Body of pancreas (tissue), 4 donors: ENCODE results near the gene SCN1B. TPM values are rescaled to one million over a fixed set of nuclear protein-coding genes. Genes with fewer than 3 reads are reported as not detected.

Experiments
- ATAC-seq: fragments of 150-250 bp; one replicate; pipeline ENCODE4 v1.9.1; 2016
- DNase-seq, 4 donors: peaks; one replicate each; pipeline ENCODE4 v3.0.0-alpha.2; 2019
- H3K27ac ChIP-seq, 4 donors: fragments of 200-600 bp; sonication (generic); 1 replicate in 3 of 4; 2 replicates in 1 of 4; pipeline versions ENCODE4 v1.5.1 to v1.6.1; 2016 to 2019; ENCODE audit warnings: mild to moderate bottlenecking in 1 of 4, mixed read lengths in 1 of 4, moderate library complexity in 1 of 4
- H3K27me3 ChIP-seq, 2 donors: fragments of 200-600 bp; sonication (generic); one replicate each; pipeline ENCODE4 v1.6.0; 2016; ENCODE audit warnings: mild to moderate bottlenecking in 1 of 2
- H3K36me3 ChIP-seq, 2 donors: fragments of 200-600 bp; sonication (generic); replicated peaks in 1 of 2; 2 replicates each; pipeline ENCODE4 v1.5.1; 2016; ENCODE audit warnings: low read depth in 2 of 2; ENCODE audit not compliant: insufficient read depth in 1 of 2
- H3K4me1 ChIP-seq: fragments of 200-600 bp; sonication (generic); one replicate; pipeline ENCODE4 v1.6.0; 2016
- H3K4me3 ChIP-seq, 2 donors: fragments of 200-600 bp; sonication (generic); 1 replicate in 1 of 2; 2 replicates in 1 of 2; pipeline ENCODE4 v1.5.1; 2016 to 2019
- H3K9me3 ChIP-seq, 3 donors: fragments of 200-600 bp; sonication (generic); 1 replicate in 2 of 3; 2 replicates in 1 of 3; pipeline ENCODE4 v1.5.1; 2016
- POLR2A ChIP-seq, 3 donors: fragments of 450-650 bp; IDR thresholded peaks; one replicate each; pipeline ENCODE4 v1.6.1; 2016; ENCODE audit warnings: antibody characterized with exemption in 3 of 3, mild to moderate bottlenecking in 2 of 3
- WGBS, 2 donors: methylation state at CpG; one replicate each; pipeline ENCODE4 v1.1.5; 2017; 5-methylcytosine and 5-hydroxymethylcytosine counted together
- intact Hi-C: fragments of 100-400 bp; cut with DNase I; formaldehyde crosslinking; loops from one replicate; pipeline ENCODE4 v1.15.1; 2023
- total RNA-seq, 2 donors: library from RNA; depleted of rRNA; stranded (reverse); fragments of >200 nt; gene quantifications; one replicate each; pipeline ENCODE4 v1.1.0, GENCODE V29; 2016
- TF ChIP-seq, protein P1 (sequence below), 7 experiments: fragments of 450-650 bp in 4 of 7; fragments of 200-600 bp in 3 of 7; sonication (generic) in 3 of 7; IDR thresholded peaks; one replicate each; pipeline ENCODE4 v1.5.1; 2016 to 2019; ENCODE audit warnings: antibody characterized with exemption in 7 of 7

SCN1B gene
- total RNA-seq, 2 donors from 2014 or later: 2.3 to 23.6 TPM

DNA sequence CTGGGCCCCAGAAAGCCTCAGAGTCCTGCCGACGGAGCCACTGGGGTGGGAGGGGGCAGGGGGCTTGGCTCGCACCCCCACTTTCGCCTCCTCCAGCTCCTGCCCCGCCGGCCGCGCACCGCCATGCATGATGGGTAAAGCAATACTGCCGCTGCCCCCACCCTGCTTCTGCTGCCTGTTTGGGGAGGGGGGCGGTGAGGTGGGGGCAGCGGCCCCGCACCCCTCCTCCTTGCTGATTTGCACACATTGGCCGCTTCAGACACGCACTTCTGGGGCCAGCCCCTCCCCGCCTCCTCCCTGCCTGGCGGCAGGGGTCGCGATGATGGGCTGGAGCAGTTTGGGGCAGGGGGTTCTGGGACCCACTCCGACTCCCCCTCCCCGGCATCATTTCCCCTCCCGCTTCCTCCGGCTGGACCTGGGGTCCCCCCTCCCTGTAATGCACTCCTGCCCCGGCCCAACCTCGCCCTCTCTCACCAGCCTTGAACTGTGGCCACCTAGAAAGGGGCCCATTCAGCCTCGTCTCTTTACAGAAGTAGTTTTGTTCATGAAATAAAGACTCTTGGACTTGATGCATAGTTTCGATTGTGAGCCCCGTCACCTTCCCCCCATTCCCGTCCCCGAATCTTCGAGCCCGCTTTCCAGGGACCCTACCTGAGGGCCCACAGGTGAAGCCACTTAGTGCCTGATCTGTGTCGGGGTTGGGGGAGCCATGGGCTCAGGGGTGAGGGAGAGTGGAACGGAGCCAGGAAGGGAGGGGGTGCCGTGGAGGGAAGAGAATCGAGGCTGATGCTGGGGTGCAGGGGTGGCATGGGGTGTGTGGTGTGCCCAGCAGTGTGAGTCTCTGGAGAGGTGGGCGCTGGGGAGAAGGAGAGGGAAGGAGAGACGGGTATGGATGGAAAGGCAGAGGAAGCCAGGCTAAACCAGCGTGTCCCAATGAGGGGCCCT, 9.9 kb downstream of the SCN1B start:
- H3K4me3 ChIP-seq: no peak overlapping the region
- ATAC-seq (no peak), DNase-seq (no peak)
- intact Hi-C loops: loop anchor here (10.0 kb wide), 1 partner anchor 95 kb away; the partner anchor contains the start of genes FXYD1 and LGI4
- H3K27ac ChIP-seq: peak overlapping the region; percentile 91 to 97 (median 96)
- H3K4me1 ChIP-seq: peaks cover 51% of the 10 kb centered on the region
- no peaks in the 10 kb centered on the region for H3K27me3 ChIP-seq
- H3K9me3 ChIP-seq: no peaks in the 10 kb centered on the region
- TF ChIP-seq POLR2A (IDR thresholded peaks at IDR 0.05): no peak
- TF ChIP-seq, protein P1, sequence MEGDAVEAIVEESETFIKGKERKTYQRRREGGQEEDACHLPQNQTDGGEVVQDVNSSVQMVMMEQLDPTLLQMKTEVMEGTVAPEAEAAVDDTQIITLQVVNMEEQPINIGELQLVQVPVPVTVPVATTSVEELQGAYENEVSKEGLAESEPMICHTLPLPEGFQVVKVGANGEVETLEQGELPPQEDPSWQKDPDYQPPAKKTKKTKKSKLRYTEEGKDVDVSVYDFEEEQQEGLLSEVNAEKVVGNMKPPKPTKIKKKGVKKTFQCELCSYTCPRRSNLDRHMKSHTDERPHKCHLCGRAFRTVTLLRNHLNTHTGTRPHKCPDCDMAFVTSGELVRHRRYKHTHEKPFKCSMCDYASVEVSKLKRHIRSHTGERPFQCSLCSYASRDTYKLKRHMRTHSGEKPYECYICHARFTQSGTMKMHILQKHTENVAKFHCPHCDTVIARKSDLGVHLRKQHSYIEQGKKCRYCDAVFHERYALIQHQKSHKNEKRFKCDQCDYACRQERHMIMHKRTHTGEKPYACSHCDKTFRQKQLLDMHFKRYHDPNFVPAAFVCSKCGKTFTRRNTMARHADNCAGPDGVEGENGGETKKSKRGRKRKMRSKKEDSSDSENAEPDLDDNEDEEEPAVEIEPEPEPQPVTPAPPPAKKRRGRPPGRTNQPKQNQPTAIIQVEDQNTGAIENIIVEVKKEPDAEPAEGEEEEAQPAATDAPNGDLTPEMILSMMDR (IDR thresholded peaks at IDR 0.05): no peak
- WGBS, 2 donors: 66 to 68% methylated on average over 29 to 32 of the region's 39 CpGs
- no peaks in the 10 kb centered on the region for H3K36me3 ChIP-seq

DNA sequence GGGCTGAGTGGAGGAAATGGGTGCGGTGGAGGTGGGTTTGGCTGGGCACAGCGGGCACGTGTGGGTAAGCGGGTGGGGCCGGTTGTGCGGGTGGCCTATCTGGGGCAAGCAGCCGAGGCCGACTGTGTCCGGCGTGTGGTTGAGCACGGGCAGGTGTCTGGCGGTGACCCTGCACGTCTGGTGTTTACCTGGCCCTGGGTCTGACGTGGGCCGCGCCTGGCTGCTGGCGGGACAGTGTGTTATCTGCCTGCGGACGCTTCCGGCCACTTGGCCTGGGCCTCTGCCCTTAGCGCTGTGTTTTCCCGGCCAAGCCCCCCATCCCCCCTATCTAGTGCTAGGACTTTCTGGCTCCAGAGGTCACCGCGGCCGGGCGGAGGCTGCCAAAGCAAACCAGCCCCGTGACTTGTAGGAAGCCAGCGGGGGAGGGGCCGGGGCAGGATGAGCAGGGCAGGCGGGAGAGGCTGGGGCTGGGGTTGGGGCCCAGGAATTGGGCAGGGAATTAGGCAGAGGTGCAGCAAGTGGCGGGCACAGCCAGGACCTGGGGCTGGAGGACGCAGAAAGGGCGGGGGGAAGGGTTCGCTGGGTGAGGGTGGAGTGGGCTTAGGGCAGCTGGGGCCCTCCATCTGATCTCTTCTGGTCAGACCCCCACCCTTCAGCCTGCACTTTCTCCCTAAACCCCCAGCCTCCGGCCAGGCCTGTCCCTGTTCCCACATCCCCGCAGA, 10.7 kb downstream of the SCN1B start:
- 2 to 5% methylated on average over 10 to 36 of the region's 36 CpGs for WGBS, 2 donors
- Histone ChIP-seq H3K9me3 (no peaks in the 10 kb centered on the region), H3K4me3 (no peak overlapping the region), H3K36me3 (no peaks in the 10 kb centered on the region), H3K27me3 (no peaks in the 10 kb centered on the region), H3K4me1 (peaks cover 58% of the 10 kb centered on the region), H3K27ac (peak overlapping the region; percentile 91 to 97 (median 96))
- ATAC-seq (peak; percentile 79), DNase-seq (peak; percentile 95 to 99 (median 96))
- intact Hi-C loops: loop anchor here (10.0 kb wide), 1 partner anchor 94 kb away; the partner anchor contains the start of genes FXYD1 and LGI4
- peak; percentile 60 to 78 (median 71) for TF ChIP-seq POLR2A (IDR thresholded peaks at IDR 0.05)
- TF ChIP-seq, protein P1 (IDR thresholded peaks at IDR 0.05): peak in 1 of 7 experiments; percentile 4

DNA sequence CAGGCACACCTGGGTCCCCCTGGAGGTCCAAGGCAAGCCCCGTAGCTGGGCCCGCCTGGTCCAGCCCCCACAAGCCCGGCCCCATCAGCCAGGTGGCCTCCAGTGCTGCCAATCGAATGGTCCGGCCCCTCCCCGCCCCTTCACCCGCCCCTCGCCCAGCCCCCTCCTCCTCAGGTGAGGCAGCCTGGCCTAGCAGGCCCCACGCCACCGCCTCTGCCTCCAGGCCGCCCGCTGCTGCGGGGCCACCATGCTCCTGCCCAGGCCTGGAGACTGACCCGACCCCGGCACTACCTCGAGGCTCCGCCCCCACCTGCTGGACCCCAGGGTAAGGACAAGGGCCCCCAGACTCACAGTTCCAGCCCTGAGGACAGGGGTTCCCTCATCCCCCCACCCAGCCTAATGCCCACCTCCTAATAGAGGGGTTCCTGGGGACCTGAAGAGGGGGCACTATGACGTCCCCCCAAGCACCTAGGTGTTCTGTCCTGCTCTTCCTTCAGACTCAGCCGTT, 11.3 kb downstream of the SCN1B start, which contains the start of gene HPN:
Gene HPN (plus strand): TSS at position 174 of the 508 bp plus-strand sequence. CDS start 786 bp downstream, outside the sequence.
- TF ChIP-seq, protein P1 (IDR thresholded peaks at IDR 0.05): no peak
- peak; percentile 76 to 84 (median 79) for TF ChIP-seq POLR2A (IDR thresholded peaks at IDR 0.05)
- ATAC-seq (peak; percentile 79), DNase-seq (peak; percentile 86 to 94 (median 90))
- peak within 1 kb of the TSS; percentile 9 to 38 for H3K4me3 ChIP-seq
- H3K36me3 ChIP-seq: no peaks in the 10 kb centered on the region
- H3K9me3 ChIP-seq: no peaks in the 10 kb centered on the region
- H3K27me3 ChIP-seq: no peaks in the 10 kb centered on the region
- peak within 1 kb of the TSS; percentile 91 to 97 (median 96) for H3K27ac ChIP-seq
- intact Hi-C loops: loop anchor here (10.0 kb wide), 1 partner anchor 93 kb away; the partner anchor contains the start of genes FXYD1 and LGI4
- 17 to 34% methylated on average over 2 to 19 of the region's 19 CpGs for WGBS, 2 donors
- peaks cover 64% of the 10 kb centered on the region for H3K4me1 ChIP-seq

DNA sequence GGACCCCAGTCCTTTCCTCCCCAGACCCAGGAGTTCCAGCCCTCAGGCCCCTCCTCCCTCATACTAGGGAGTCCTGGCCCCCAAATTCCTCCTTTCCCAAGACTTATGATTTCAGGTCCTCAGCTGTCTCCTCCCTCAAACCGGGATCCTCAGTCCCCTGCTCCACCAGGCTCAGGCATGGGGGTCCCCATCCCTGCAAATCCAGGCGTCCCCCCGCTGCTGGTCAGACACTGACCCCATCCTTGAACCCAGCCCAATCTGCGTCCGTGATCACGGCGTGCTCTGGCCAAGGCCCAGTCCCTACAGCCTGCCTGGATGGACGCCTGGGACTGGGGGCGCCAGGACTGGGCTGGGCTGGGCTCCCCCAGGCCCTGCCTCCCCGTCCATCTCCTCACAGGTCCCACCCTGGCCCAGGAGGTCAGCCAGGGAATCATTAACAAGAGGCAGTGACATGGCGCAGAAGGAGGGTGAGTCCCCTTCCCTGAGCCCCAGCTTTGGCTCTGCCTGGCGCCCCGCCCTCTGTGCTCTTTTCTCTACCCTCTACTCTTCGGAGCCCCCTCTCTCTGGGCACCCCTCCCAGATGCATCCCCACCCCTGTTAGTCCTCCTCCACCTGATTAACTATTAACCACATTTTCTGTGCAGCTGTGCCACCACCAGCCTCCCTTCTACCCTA, 11.9 kb downstream of the SCN1B start:
- peak; percentile 74 to 94 (median 85) for DNase-seq
- ATAC-seq: peak; percentile 27
- peak in 1 of 3 donors; percentile 53 for TF ChIP-seq POLR2A (IDR thresholded peaks at IDR 0.05)
- TF ChIP-seq, protein P1 (IDR thresholded peaks at IDR 0.05): no peak

More for the DNA sequence above, 11.9 kb downstream of the SCN1B start:
- intact Hi-C loops: loop anchor here (10.0 kb wide), 1 partner anchor 93 kb away; the partner anchor contains the start of genes FXYD1 and LGI4
- H3K9me3 ChIP-seq: no peaks in the 10 kb centered on the region
- WGBS, 2 donors: 28 to 45% methylated on average over 11 to 14 of the region's 14 CpGs
- H3K4me1 ChIP-seq: peaks cover 69% of the 10 kb centered on the region
- H3K36me3 ChIP-seq: no peaks in the 10 kb centered on the region
- H3K27ac ChIP-seq: peak overlapping the region; percentile 91 to 97 (median 96)
- H3K4me3 ChIP-seq: peak overlapping the region; percentile 9 to 38
- no peaks in the 10 kb centered on the region for H3K27me3 ChIP-seq
